Nephron progenitor cell (in vitro differentiated cells): ENCODE measurements around the gene DAPL1.
A peak's percentile ranks its signal among the peaks of the same experiment; 100 is the strongest.

Experiments
- DNase-seq: peaks from one replicate; pipeline ENCODE4 v3.0.0; 2021
- H3K27ac Mint-ChIP-seq: 2 replicates; pipeline ENCODE4 v1.8.0; 2021; ENCODE audit warnings: mild to moderate bottlenecking, moderate library complexity, mixed read lengths
- H3K27me3 Mint-ChIP-seq: 2 replicates; pipeline ENCODE4 v1.8.0; 2021; ENCODE audit warnings: mild to moderate bottlenecking, low read depth, mixed read lengths; ENCODE audit not compliant: poor library complexity
- H3K36me3 Mint-ChIP-seq: 2 replicates; pipeline ENCODE4 v1.8.0; 2021; ENCODE audit warnings: low read depth, mixed read lengths
- H3K4me1 Mint-ChIP-seq: 2 replicates; pipeline ENCODE4 v1.8.0; 2021; ENCODE audit warnings: mixed read lengths
- H3K4me3 Mint-ChIP-seq: 2 replicates; pipeline ENCODE4 v1.8.0; 2021; ENCODE audit warnings: mild to moderate bottlenecking, moderate library complexity, mixed read lengths
- H3K9me3 Mint-ChIP-seq: 2 replicates; pipeline ENCODE4 v1.8.0; 2021; ENCODE audit warnings: mild to moderate bottlenecking, moderate library complexity, mixed read lengths
- CTCF ChIP-seq: fragments of 200-600 bp; sonication (generic); IDR thresholded peaks from 2 replicates; pipeline ENCODE4 v1.5.0; 2021; ENCODE audit warnings: antibody characterized with exemption

The DAPL1 gene

GRCh38 chr2:158828378-158829164 is 33.5 kb downstream of the DAPL1 start:
- no peak overlapping the region for H3K4me3 Mint-ChIP-seq

DNA sequence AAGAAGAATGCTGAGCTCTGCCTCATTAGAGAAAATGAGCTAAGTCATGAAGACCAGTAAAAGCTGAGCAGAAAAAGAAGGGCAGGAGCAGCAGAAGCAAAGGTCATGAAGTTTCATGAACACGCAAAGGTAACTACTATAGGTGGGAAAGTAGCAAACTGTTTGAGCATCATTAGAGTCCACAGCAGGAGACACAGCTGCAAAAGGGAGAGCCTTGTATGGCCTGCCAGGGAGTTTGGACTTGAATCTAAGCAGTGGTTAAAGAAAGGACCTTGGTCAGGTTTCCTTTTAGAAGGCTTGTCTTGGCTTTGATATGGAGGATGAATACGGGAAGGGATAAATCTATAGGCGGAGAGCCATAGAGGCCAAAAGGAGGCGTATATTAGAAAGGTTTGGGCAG is 34.0 kb downstream of the DAPL1 start:
- peaks cover 8% of the 10 kb centered on the region for H3K9me3 Mint-ChIP-seq
- H3K27me3 Mint-ChIP-seq, result no peaks in the 10 kb centered on the region
- H3K4me3 Mint-ChIP-seq, result no peak overlapping the region
- no peak overlapping the region for H3K27ac Mint-ChIP-seq
- no peak for DNase-seq
- no peaks in the 10 kb centered on the region for H3K36me3 Mint-ChIP-seq
- TF ChIP-seq CTCF, result no peak
- peaks cover 17% of the 10 kb centered on the region for H3K4me1 Mint-ChIP-seq

More at GRCh38 chr2:158828378-158829164, 33.5 kb downstream of the DAPL1 start:
- H3K27me3 Mint-ChIP-seq, result no peaks in the 10 kb centered on the region
- no peaks in the 10 kb centered on the region for H3K36me3 Mint-ChIP-seq
- no peak for DNase-seq
- no peak for TF ChIP-seq CTCF
- peaks cover 23% of the 10 kb centered on the region for H3K4me1 Mint-ChIP-seq
- no peak overlapping the region for H3K27ac Mint-ChIP-seq
- peaks cover 8% of the 10 kb centered on the region for H3K9me3 Mint-ChIP-seq

- Mint-ChIP-seq H3K9me3 (peaks cover 8% of the 10 kb centered on the region), H3K4me1 (peaks cover 17% of the 10 kb centered on the region), H3K27ac (no peak overlapping the region), H3K4me3 (no peak overlapping the region), H3K27me3 (no peaks in the 10 kb centered on the region), H3K36me3 (no peaks in the 10 kb centered on the region)
- TF ChIP-seq CTCF, result no peak
- no peak for DNase-seq
Observed at GRCh38 chr2:158830201-158830600, 35.1 kb downstream of the DAPL1 start.

- no peaks in the 10 kb centered on the region for H3K4me1 Mint-ChIP-seq
- no peak for TF ChIP-seq CTCF
- peaks cover 13% of the 10 kb centered on the region for H3K9me3 Mint-ChIP-seq
- peak overlapping the region; percentile 24 for H3K27ac Mint-ChIP-seq
- H3K4me3 Mint-ChIP-seq, result no peak overlapping the region
- H3K36me3 Mint-ChIP-seq, result no peaks in the 10 kb centered on the region
- no peak for DNase-seq
- H3K27me3 Mint-ChIP-seq, result peaks cover 4% of the 10 kb centered on the region
Observed at GRCh38 chr2:158835431-158835830, 40.3 kb downstream of the DAPL1 start.

GRCh38 chr2:158837645-158838044 is 42.5 kb downstream of the DAPL1 start:
- TF ChIP-seq CTCF, result no peak
- no peaks in the 10 kb centered on the region for H3K36me3 Mint-ChIP-seq
- H3K4me1 Mint-ChIP-seq, result peaks cover 11% of the 10 kb centered on the region
- no peak for DNase-seq
- peaks cover 8% of the 10 kb centered on the region for H3K9me3 Mint-ChIP-seq
- H3K4me3 Mint-ChIP-seq, result no peak overlapping the region
- H3K27me3 Mint-ChIP-seq, result peaks cover 4% of the 10 kb centered on the region
- no peak overlapping the region for H3K27ac Mint-ChIP-seq

DNA sequence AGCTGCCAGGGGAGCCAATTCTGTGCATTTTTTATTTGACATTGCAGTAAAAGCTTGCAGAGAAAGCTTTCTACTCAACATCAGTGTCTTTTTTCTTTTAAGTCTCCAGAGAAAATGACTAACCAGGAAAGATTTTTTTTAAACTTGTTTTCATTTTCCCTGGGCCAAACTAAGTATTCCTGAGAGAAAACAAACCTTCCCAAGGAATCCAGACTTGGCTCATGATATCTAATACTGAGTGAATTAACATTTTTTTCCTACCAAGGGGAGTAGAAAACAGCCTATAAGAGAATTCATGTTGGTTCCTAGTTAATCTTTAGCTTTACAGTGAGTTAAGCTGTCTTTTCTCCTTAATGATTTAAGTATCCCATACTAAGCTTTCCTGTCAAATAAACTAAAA is 46.7 kb downstream of the DAPL1 start:
- H3K4me3 Mint-ChIP-seq, result no peak overlapping the region
- peaks cover 8% of the 10 kb centered on the region for H3K9me3 Mint-ChIP-seq
- no peak for TF ChIP-seq CTCF
- H3K36me3 Mint-ChIP-seq, result no peaks in the 10 kb centered on the region
- H3K4me1 Mint-ChIP-seq, result peaks cover 45% of the 10 kb centered on the region
- peaks cover 7% of the 10 kb centered on the region for H3K27me3 Mint-ChIP-seq
- no peak overlapping the region for H3K27ac Mint-ChIP-seq
- no peak for DNase-seq
